ENCODE results near the gene SLC15A4. TPM values are rescaled to one million over a fixed set of nuclear protein-coding genes. Genes with fewer than 3 reads are reported as not detected.
A peak's percentile ranks its signal among the peaks of the same experiment; 100 is the strongest.

The SLC15A4 gene
- polyA plus RNA-seq (2013) = 13.3 and 13.4 TPM in 2 replicates

- Histone ChIP-seq H4K8ac (ENCODE audit: low read depth, low read length) (peak within 1 kb of the TSS; percentile 99), H3K79me1 (ENCODE audit: low read length) (peaks cover 10% of the 10 kb centered on the region), H3K4me1 (ENCODE audit: control insufficient read depth in 1 of 2, insufficient read depth in 2 of 2, low read length in 2 of 2) (peaks cover 4 to 13% of the 10 kb centered on the region in 2 experiments), H3K9me3 (ENCODE audit: insufficient read depth, low read depth, low read length) (no peaks in the 10 kb centered on the region), H2BK120ac (ENCODE audit: insufficient read depth, low read length, poor library complexity) (peak within 1 kb of the TSS; percentile 82), H2BK12ac (ENCODE audit: low read length) (no peak within 1 kb of the TSS), H4K12ac (ENCODE audit: low read depth, low read length) (peak within 1 kb of the TSS; percentile 94), H3K36me3 (ENCODE audit: control insufficient read depth in 1 of 2, insufficient read depth in 2 of 2, low read length in 2 of 2) (peaks cover 4 to 11% of the 10 kb centered on the region in 2 experiments), H3K27ac (ENCODE audit: low read depth, low read length) (peak within 1 kb of the TSS; percentile 70), H3K4me2 (ENCODE audit: low read length) (peak within 1 kb of the TSS; percentile 91), H3K79me2 (ENCODE audit: control insufficient read depth, insufficient read depth, low read length, poor library complexity) (peaks cover 17% of the 10 kb centered on the region), H3K23ac (ENCODE audit: low read length) (no peak within 1 kb of the TSS), H3K4me3 (ENCODE audit: low read depth, low read length) (peak within 1 kb of the TSS; percentile 97), H2AK5ac (ENCODE audit: low read length) (peak within 1 kb of the TSS; percentile 79), H2AFZ (ENCODE audit: insufficient read depth, low read length, poor library complexity) (peak within 1 kb of the TSS; percentile 88), H3K14ac (ENCODE audit: low read length) (peak within 1 kb of the TSS; percentile 99), H2BK5ac (ENCODE audit: low read depth, low read length, poor library complexity) (peak within 1 kb of the TSS; percentile 70), H4K91ac (ENCODE audit: low read depth, low read length) (peak within 1 kb of the TSS; percentile 85), H3K27me3 (ENCODE audit: insufficient read depth, low read length) (no peaks in the 10 kb centered on the region), H3K4ac (ENCODE audit: low read depth, low read length) (peak within 1 kb of the TSS; percentile 77), H3K18ac (ENCODE audit: low read length) (peak within 1 kb of the TSS; percentile 98), H3K9ac (ENCODE audit: low read length) (peak within 1 kb of the TSS; percentile 91)
- peak; percentile 90 to 93 for DNase-seq
- WGBS (ENCODE audit: extremely low coverage, insufficient coverage, insufficient read length) = no CpG with 5 or more reads among the region's 63 CpGs
Measured at GRCh38 chr12:128823916-128824839, at the start of gene SLC15A4. Gene SLC15A4 (minus strand): TSS chr12:128823958. CDS start chr12:128823943, 15 bp downstream.

GRCh38 chr12:128872303-128872702, 48.5 kb upstream of the SLC15A4 start:
- no peak overlapping the region for H2BK12ac ChIP-seq (ENCODE audit: low read length)
- no peak overlapping the region for H3K4me2 ChIP-seq (ENCODE audit: low read length)
- H3K27ac ChIP-seq (ENCODE audit: low read depth, low read length) = no peak overlapping the region
- H2BK120ac ChIP-seq (ENCODE audit: insufficient read depth, low read length, poor library complexity) = no peak overlapping the region
- H3K18ac ChIP-seq (ENCODE audit: low read length) = no peak overlapping the region
- H2BK5ac ChIP-seq (ENCODE audit: low read depth, low read length, poor library complexity) = no peak overlapping the region
- no CpG with 5 or more reads among the region's 5 CpGs for WGBS (ENCODE audit: extremely low coverage, insufficient coverage, insufficient read length)
- H3K4me3 ChIP-seq (ENCODE audit: low read depth, low read length) = no peak overlapping the region
- H3K23ac ChIP-seq (ENCODE audit: low read length) = no peak overlapping the region
- H3K36me3 ChIP-seq (ENCODE audit: control insufficient read depth in 1 of 2, insufficient read depth in 2 of 2, low read length in 2 of 2) = no peaks in the 10 kb centered on the region
- H3K4me1 ChIP-seq (ENCODE audit: control insufficient read depth in 1 of 2, insufficient read depth in 2 of 2, low read length in 2 of 2) = no peaks in the 10 kb centered on the region
- H3K14ac ChIP-seq (ENCODE audit: low read length) = no peak overlapping the region
- H2AFZ ChIP-seq (ENCODE audit: insufficient read depth, low read length, poor library complexity) = no peak overlapping the region
- H3K79me2 ChIP-seq (ENCODE audit: control insufficient read depth, insufficient read depth, low read length, poor library complexity) = no peaks in the 10 kb centered on the region
- H3K79me1 ChIP-seq (ENCODE audit: low read length) = no peaks in the 10 kb centered on the region
- no peak overlapping the region for H3K4ac ChIP-seq (ENCODE audit: low read depth, low read length)
- H4K8ac ChIP-seq (ENCODE audit: low read depth, low read length) = no peak overlapping the region
- peaks cover 1% of the 10 kb centered on the region for H3K9me3 ChIP-seq (ENCODE audit: insufficient read depth, low read depth, low read length)
- no peak overlapping the region for H3K9ac ChIP-seq (ENCODE audit: low read length)
- no peak overlapping the region for H4K91ac ChIP-seq (ENCODE audit: low read depth, low read length)
- no peaks in the 10 kb centered on the region for H3K27me3 ChIP-seq (ENCODE audit: insufficient read depth, low read length)
- H2AK5ac ChIP-seq (ENCODE audit: low read length) = no peak overlapping the region
- no peak overlapping the region for H4K12ac ChIP-seq (ENCODE audit: low read depth, low read length)
- DNase-seq = no peak

DNA sequence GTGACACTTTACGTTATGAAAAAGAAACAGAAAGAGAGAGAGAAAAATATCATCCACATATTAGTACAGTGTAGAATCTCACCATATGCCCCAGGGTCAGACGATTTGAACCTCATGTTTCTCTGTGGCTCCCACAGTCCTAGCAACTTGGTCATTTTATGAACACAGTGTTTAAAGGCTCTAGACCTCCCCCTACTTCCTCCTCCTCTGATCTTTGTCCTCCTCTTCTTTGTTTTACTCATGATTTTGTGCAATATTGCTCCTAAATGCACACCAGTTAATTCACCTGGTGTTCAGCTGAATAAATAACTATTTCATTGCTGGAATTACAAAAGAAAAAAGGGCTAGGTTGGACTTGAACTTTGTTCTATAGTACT, 47.7 kb upstream of the SLC15A4 start:
- no CpG with 5 or more reads among the region's 2 CpGs for WGBS (ENCODE audit: extremely low coverage, insufficient coverage, insufficient read length)
- H3K4me3 ChIP-seq (ENCODE audit: low read depth, low read length) = no peak overlapping the region
- H3K4ac ChIP-seq (ENCODE audit: low read depth, low read length) = no peak overlapping the region
- no peaks in the 10 kb centered on the region for H3K36me3 ChIP-seq (ENCODE audit: control insufficient read depth in 1 of 2, insufficient read depth in 2 of 2, low read length in 2 of 2)
- H4K8ac ChIP-seq (ENCODE audit: low read depth, low read length) = no peak overlapping the region
- no peak overlapping the region for H3K23ac ChIP-seq (ENCODE audit: low read length)
- H2AFZ ChIP-seq (ENCODE audit: insufficient read depth, low read length, poor library complexity) = no peak overlapping the region
- peaks cover 1% of the 10 kb centered on the region for H3K9me3 ChIP-seq (ENCODE audit: insufficient read depth, low read depth, low read length)
- H2BK12ac ChIP-seq (ENCODE audit: low read length) = no peak overlapping the region
- no peak overlapping the region for H4K12ac ChIP-seq (ENCODE audit: low read depth, low read length)
- H3K27ac ChIP-seq (ENCODE audit: low read depth, low read length) = no peak overlapping the region
- no peak overlapping the region for H3K14ac ChIP-seq (ENCODE audit: low read length)
- H4K91ac ChIP-seq (ENCODE audit: low read depth, low read length) = no peak overlapping the region
- no peak overlapping the region for H3K4me2 ChIP-seq (ENCODE audit: low read length)
- H3K9ac ChIP-seq (ENCODE audit: low read length) = no peak overlapping the region
- no peaks in the 10 kb centered on the region for H3K79me2 ChIP-seq (ENCODE audit: control insufficient read depth, insufficient read depth, low read length, poor library complexity)
- H2BK120ac ChIP-seq (ENCODE audit: insufficient read depth, low read length, poor library complexity) = no peak overlapping the region
- DNase-seq = no peak
- no peak overlapping the region for H3K18ac ChIP-seq (ENCODE audit: low read length)
- H2BK5ac ChIP-seq (ENCODE audit: low read depth, low read length, poor library complexity) = no peak overlapping the region
- H3K79me1 ChIP-seq (ENCODE audit: low read length) = no peaks in the 10 kb centered on the region
- H3K27me3 ChIP-seq (ENCODE audit: insufficient read depth, low read length) = no peaks in the 10 kb centered on the region
- H2AK5ac ChIP-seq (ENCODE audit: low read length) = no peak overlapping the region
- no peaks in the 10 kb centered on the region for H3K4me1 ChIP-seq (ENCODE audit: control insufficient read depth in 1 of 2, insufficient read depth in 2 of 2, low read length in 2 of 2)

DNA sequence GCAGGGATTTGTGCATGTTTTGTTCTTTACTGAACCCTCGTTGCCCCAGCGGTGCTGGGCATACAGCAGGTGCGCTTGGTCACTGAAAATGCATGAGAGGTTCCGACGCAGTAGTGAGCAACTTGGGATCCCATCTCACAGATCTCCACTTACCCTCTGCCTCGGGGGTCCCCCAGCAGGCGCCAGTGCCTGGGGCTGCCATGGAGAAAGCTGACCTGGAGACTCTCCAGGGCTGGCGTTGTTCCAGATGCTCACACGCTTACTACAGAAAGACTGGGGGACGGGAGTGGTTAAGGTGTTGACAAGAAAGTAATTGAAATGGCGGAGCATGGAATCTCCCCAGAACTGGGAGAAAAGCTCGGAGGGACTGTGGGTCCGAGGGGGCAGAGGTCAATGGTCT, 43.7 kb upstream of the SLC15A4 start:
- no peak for DNase-seq

More for the DNA sequence above, 43.7 kb upstream of the SLC15A4 start:
- H3K36me3 ChIP-seq (ENCODE audit: control insufficient read depth in 1 of 2, insufficient read depth in 2 of 2, low read length in 2 of 2) = no peaks in the 10 kb centered on the region
- H2AFZ ChIP-seq (ENCODE audit: insufficient read depth, low read length, poor library complexity) = no peak overlapping the region
- WGBS (ENCODE audit: extremely low coverage, insufficient coverage, insufficient read length) = no CpG with 5 or more reads among the region's 13 CpGs
- H3K9me3 ChIP-seq (ENCODE audit: insufficient read depth, low read depth, low read length) = no peaks in the 10 kb centered on the region
- H2BK5ac ChIP-seq (ENCODE audit: low read depth, low read length, poor library complexity) = no peak overlapping the region
- H3K79me1 ChIP-seq (ENCODE audit: low read length) = no peaks in the 10 kb centered on the region
- H3K27ac ChIP-seq (ENCODE audit: low read depth, low read length) = no peak overlapping the region
- no peak overlapping the region for H2BK120ac ChIP-seq (ENCODE audit: insufficient read depth, low read length, poor library complexity)
- H3K9ac ChIP-seq (ENCODE audit: low read length) = no peak overlapping the region
- no peak overlapping the region for H3K4me2 ChIP-seq (ENCODE audit: low read length)
- no peak overlapping the region for H4K8ac ChIP-seq (ENCODE audit: low read depth, low read length)
- H2BK12ac ChIP-seq (ENCODE audit: low read length) = no peak overlapping the region
- H3K4me1 ChIP-seq (ENCODE audit: control insufficient read depth in 1 of 2, insufficient read depth in 2 of 2, low read length in 2 of 2) = no peaks in the 10 kb centered on the region
- no peak overlapping the region for H4K91ac ChIP-seq (ENCODE audit: low read depth, low read length)
- no peak overlapping the region for H2AK5ac ChIP-seq (ENCODE audit: low read length)
- no peak overlapping the region for H3K14ac ChIP-seq (ENCODE audit: low read length)
- H3K4ac ChIP-seq (ENCODE audit: low read depth, low read length) = no peak overlapping the region
- H3K18ac ChIP-seq (ENCODE audit: low read length) = no peak overlapping the region
- H3K23ac ChIP-seq (ENCODE audit: low read length) = no peak overlapping the region
- no peaks in the 10 kb centered on the region for H3K79me2 ChIP-seq (ENCODE audit: control insufficient read depth, insufficient read depth, low read length, poor library complexity)
- H3K27me3 ChIP-seq (ENCODE audit: insufficient read depth, low read length) = no peaks in the 10 kb centered on the region
- no peak overlapping the region for H3K4me3 ChIP-seq (ENCODE audit: low read depth, low read length)
- no peak overlapping the region for H4K12ac ChIP-seq (ENCODE audit: low read depth, low read length)
